Adrenal gland (tissue), 5 donors: ENCODE measurements around the gene AKNAD1.

Experiments used
- CTCF ChIP-seq, 6 experiments: fragments of 450-650 bp in 4 of 6; fragments of 200-600 bp in 2 of 6; sonication (generic) in 1 of 6; IDR thresholded peaks; 1 replicate in 5 of 6; 2 replicates in 1 of 6; pipeline versions ENCODE4 v1.5.1 to v1.8.0; 2016 to 2021; ENCODE audit warnings: antibody characterized with exemption in 6 of 6, mild to moderate bottlenecking in 2 of 6, moderate library complexity in 1 of 6
- POLR2A ChIP-seq, 2 donors: fragments of 450-650 bp; IDR thresholded peaks; one replicate each; pipeline ENCODE4 v1.6.1; 2017; ENCODE audit warnings: antibody characterized with exemption in 2 of 2, mild to moderate bottlenecking in 2 of 2, moderate library complexity in 1 of 2
- donor health status: DM: no; HTN: no; CAD: no.

GRCh38 chr1:108842525-108843181, 14.2 kb downstream of the AKNAD1 start:
- TF ChIP-seq CTCF (IDR thresholded peaks at IDR 0.05) (no peak), POLR2A (IDR thresholded peaks at IDR 0.05) (no peak)
